ENCODE data around the gene MCF2. TPM values are rescaled to one million over a fixed set of nuclear protein-coding genes. Genes with fewer than 3 reads are reported as not detected.

The MCF2 gene
- total and polyA plus RNA-seq, 2 experiments from 2014 or later, result 1.1 to 1.4 TPM

- TF ChIP-seq, protein P1, sequence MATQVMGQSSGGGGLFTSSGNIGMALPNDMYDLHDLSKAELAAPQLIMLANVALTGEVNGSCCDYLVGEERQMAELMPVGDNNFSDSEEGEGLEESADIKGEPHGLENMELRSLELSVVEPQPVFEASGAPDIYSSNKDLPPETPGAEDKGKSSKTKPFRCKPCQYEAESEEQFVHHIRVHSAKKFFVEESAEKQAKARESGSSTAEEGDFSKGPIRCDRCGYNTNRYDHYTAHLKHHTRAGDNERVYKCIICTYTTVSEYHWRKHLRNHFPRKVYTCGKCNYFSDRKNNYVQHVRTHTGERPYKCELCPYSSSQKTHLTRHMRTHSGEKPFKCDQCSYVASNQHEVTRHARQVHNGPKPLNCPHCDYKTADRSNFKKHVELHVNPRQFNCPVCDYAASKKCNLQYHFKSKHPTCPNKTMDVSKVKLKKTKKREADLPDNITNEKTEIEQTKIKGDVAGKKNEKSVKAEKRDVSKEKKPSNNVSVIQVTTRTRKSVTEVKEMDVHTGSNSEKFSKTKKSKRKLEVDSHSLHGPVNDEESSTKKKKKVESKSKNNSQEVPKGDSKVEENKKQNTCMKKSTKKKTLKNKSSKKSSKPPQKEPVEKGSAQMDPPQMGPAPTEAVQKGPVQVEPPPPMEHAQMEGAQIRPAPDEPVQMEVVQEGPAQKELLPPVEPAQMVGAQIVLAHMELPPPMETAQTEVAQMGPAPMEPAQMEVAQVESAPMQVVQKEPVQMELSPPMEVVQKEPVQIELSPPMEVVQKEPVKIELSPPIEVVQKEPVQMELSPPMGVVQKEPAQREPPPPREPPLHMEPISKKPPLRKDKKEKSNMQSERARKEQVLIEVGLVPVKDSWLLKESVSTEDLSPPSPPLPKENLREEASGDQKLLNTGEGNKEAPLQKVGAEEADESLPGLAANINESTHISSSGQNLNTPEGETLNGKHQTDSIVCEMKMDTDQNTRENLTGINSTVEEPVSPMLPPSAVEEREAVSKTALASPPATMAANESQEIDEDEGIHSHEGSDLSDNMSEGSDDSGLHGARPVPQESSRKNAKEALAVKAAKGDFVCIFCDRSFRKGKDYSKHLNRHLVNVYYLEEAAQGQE (IDR thresholded peaks at IDR 0.05; ENCODE audit: unreplicated experiment), result no peak
These were observed 13.0 kb upstream of the MCF2 start (continued) for GRCh38 chrX:139720979-139721378.

- Histone ChIP-seq H3K27ac (ENCODE audit: low read depth) (peak overlapping the region; percentile 66; the same call in 1 of the 2 replicates), H3K9me2 (ENCODE audit: insufficient read depth) (no peaks in the 10 kb centered on the region), H3F3A (replicated peaks; ENCODE audit: low read depth) (no peaks in the 10 kb centered on the region), H3K36me3 (ENCODE audit: insufficient read depth) (no peaks in the 10 kb centered on the region), H2AFZ (no peak overlapping the region), H3K27me3 (ENCODE audit: insufficient read depth) (no peaks in the 10 kb centered on the region), H3K79me2 (replicated peaks; ENCODE audit: insufficient read depth) (no peaks in the 10 kb centered on the region), H3K4me3 (no peak overlapping the region), H3K4me1 (ENCODE audit: insufficient read depth) (no peaks in the 10 kb centered on the region), H3K4me2 (no peak overlapping the region), H4K20me1 (replicated peaks; ENCODE audit: insufficient read depth) (no peaks in the 10 kb centered on the region)
- no peak for TF ChIP-seq ZNF331 (CRISPR knock-in tag; IDR thresholded peaks at IDR 0.05; ENCODE audit: low read depth)
- TF ChIP-seq, protein P2, sequence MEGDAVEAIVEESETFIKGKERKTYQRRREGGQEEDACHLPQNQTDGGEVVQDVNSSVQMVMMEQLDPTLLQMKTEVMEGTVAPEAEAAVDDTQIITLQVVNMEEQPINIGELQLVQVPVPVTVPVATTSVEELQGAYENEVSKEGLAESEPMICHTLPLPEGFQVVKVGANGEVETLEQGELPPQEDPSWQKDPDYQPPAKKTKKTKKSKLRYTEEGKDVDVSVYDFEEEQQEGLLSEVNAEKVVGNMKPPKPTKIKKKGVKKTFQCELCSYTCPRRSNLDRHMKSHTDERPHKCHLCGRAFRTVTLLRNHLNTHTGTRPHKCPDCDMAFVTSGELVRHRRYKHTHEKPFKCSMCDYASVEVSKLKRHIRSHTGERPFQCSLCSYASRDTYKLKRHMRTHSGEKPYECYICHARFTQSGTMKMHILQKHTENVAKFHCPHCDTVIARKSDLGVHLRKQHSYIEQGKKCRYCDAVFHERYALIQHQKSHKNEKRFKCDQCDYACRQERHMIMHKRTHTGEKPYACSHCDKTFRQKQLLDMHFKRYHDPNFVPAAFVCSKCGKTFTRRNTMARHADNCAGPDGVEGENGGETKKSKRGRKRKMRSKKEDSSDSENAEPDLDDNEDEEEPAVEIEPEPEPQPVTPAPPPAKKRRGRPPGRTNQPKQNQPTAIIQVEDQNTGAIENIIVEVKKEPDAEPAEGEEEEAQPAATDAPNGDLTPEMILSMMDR (conservative IDR thresholded peaks at IDR 0.05; ENCODE audit: low read depth in 2 of 2), result no peak
- TF ChIP-seq, protein P3, sequence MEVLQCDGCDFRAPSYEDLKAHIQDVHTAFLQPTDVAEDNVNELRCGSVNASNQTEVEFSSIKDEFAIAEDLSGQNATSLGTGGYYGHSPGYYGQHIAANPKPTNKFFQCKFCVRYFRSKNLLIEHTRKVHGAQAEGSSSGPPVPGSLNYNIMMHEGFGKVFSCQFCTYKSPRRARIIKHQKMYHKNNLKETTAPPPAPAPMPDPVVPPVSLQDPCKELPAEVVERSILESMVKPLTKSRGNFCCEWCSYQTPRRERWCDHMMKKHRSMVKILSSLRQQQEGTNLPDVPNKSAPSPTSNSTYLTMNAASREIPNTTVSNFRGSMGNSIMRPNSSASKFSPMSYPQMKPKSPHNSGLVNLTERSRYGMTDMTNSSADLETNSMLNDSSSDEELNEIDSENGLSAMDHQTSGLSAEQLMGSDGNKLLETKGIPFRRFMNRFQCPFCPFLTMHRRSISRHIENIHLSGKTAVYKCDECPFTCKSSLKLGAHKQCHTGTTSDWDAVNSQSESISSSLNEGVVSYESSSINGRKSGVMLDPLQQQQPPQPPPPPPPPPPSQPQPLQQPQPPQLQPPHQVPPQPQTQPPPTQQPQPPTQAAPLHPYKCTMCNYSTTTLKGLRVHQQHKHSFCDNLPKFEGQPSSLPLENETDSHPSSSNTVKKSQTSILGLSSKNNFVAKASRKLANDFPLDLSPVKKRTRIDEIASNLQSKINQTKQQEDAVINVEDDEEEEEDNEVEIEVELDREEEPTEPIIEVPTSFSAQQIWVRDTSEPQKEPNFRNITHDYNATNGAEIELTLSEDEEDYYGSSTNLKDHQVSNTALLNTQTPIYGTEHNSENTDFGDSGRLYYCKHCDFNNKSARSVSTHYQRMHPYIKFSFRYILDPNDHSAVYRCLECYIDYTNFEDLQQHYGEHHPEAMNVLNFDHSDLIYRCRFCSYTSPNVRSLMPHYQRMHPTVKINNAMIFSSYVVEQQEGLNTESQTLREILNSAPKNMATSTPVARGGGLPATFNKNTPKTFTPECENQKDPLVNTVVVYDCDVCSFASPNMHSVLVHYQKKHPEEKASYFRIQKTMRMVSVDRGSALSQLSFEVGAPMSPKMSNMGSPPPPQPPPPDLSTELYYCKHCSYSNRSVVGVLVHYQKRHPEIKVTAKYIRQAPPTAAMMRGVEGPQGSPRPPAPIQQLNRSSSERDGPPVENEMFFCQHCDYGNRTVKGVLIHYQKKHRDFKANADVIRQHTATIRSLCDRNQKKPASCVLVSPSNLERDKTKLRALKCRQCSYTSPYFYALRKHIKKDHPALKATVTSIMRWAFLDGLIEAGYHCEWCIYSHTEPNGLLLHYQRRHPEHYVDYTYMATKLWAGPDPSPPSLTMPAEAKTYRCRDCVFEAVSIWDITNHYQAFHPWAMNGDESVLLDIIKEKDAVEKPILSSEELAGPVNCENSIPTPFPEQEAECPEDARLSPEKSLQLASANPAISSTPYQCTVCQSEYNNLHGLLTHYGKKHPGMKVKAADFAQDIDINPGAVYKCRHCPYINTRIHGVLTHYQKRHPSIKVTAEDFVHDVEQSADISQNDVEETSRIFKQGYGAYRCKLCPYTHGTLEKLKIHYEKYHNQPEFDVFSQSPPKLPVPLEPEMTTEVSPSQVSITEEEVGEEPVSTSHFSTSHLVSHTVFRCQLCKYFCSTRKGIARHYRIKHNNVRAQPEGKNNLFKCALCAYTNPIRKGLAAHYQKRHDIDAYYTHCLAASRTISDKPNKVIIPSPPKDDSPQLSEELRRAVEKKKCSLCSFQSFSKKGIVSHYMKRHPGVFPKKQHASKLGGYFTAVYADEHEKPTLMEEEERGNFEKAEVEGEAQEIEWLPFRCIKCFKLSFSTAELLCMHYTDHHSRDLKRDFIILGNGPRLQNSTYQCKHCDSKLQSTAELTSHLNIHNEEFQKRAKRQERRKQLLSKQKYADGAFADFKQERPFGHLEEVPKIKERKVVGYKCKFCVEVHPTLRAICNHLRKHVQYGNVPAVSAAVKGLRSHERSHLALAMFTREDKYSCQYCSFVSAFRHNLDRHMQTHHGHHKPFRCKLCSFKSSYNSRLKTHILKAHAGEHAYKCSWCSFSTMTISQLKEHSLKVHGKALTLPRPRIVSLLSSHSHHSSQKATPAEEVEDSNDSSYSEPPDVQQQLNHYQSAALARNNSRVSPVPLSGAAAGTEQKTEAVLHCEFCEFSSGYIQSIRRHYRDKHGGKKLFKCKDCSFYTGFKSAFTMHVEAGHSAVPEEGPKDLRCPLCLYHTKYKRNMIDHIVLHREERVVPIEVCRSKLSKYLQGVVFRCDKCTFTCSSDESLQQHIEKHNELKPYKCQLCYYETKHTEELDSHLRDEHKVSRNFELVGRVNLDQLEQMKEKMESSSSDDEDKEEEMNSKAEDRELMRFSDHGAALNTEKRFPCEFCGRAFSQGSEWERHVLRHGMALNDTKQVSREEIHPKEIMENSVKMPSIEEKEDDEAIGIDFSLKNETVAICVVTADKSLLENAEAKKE (CRISPR knock-in tag; IDR thresholded peaks at IDR 0.05), result peak; percentile 71
- TF ChIP-seq POLR2AphosphoS5 (IDR thresholded peaks at IDR 0.05; ENCODE audit: low read depth), result no peak
- TF ChIP-seq, protein P1 (IDR thresholded peaks at IDR 0.05; ENCODE audit: unreplicated experiment), result no peak
- no peak for TF ChIP-seq ZNF114 (CRISPR knock-in tag; IDR thresholded peaks at IDR 0.05)
- TF ChIP-seq CREB1 (CRISPR knock-in tag; IDR thresholded peaks at IDR 0.05; ENCODE audit: low read depth), result no peak
- no peak for TF ChIP-seq STAT1 (IDR thresholded peaks at IDR 0.05; ENCODE audit: unreplicated experiment)
- Mint-ChIP-seq H3K27ac (peak overlapping the region; percentile 78; the same call in 1 of the 2 replicates), H3K4me1 (peaks cover 7% of the 10 kb centered on the region; the same call in 2 of the 3 replicates), H3K4me3 (no peak overlapping the region), H3K9me3 (peaks cover 3% of the 10 kb centered on the region; the same call in 1 of the 3 replicates), H3K27me3 (ENCODE audit: insufficient read depth, low read depth, poor library complexity) (peaks cover 6% of the 10 kb centered on the region), H3K36me3 (ENCODE audit: low read depth) (no peaks in the 10 kb centered on the region; the same call in 2 of the 3 replicates)
- DNase-seq (ENCODE audit: low spot score) (peak; percentile 59), ATAC-seq (peak; percentile 95)
These were observed 12.2 kb upstream of the MCF2 start for GRCh38 chrX:139720136-139720535.
